GM18951 (cell line): ENCODE data around the gene COL6A2.
"Not testable (repeated sequence)": the region's sequence is repeated elsewhere in the genome, so short reads cannot be mapped to it uniquely, and the experiment has no call there.

ENCODE experiments used
- POLR2A ChIP-seq: IDR thresholded peaks from 4 replicates; pipeline ENCODE4 v1.6.1; 2011; ENCODE audit warnings: mild to moderate bottlenecking; ENCODE audit not compliant: insufficient read length, insufficient read depth; ENCODE audit errors: extremely low read depth
- in situ Hi-C: fragments of 300-500 bp; cut with MboI; formaldehyde crosslinking; loops from one replicate; pipeline ENCODE4 v1.12.0; 2022; ENCODE audit warnings: low sequenced_read_pairs, mixed read lengths, inconsistent platforms; ENCODE audit not compliant: unreplicated experiment

Gene COL6A2

DNA sequence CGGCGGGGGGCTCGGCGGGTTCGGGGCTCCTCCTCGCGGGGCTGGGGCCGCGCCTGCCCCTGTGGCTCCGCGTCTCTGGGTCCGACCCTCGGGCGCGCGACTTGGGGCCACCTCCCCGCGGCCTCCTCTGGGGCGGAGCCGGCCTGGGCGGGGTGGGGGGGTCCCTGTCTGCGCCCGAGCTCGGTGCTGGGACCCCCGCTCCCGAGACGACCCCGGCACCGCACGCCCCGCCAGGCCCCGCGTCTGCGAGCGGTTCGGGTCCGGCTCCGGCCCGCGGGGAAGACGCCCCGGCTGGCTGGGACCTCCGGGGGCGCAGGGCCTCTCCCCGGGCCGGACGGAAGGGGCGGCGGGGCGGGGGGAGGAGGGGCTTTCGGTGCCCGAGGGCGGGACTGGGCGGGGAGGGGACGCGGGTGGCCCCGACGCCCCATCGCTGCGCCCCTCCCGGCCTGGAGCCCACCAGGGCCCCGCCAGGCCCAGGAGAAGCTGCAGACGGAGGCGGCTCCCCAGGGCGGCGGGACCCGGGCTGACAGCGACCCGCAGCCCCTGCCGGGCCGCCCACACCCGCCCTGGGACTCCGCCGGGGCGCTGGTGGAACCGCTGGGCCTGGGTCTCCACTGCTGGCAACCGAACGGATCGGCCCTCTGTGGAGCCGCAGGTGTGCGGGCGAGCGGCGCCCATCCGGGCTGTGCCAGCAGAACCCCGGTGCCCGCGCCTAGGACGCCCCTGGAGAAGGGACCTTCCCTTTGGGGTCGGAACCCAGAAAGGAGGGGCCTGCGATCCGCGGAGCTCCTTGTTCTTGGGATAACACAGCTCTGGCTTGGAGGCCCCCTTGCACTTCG lies 610 bp downstream of the COL6A2 start:
- no peak for TF ChIP-seq POLR2A
- in situ Hi-C loops = no loop called here

GRCh38 chr21:46099476-46099875 lies 1.6 kb downstream of the COL6A2 start:
- TF ChIP-seq POLR2A = no peak
- in situ Hi-C loops = no loop called here

GRCh38 chr21:46100020-46100419 lies 2.1 kb downstream of the COL6A2 start:
- in situ Hi-C loops = no loop called here
- TF ChIP-seq POLR2A = no peak

DNA sequence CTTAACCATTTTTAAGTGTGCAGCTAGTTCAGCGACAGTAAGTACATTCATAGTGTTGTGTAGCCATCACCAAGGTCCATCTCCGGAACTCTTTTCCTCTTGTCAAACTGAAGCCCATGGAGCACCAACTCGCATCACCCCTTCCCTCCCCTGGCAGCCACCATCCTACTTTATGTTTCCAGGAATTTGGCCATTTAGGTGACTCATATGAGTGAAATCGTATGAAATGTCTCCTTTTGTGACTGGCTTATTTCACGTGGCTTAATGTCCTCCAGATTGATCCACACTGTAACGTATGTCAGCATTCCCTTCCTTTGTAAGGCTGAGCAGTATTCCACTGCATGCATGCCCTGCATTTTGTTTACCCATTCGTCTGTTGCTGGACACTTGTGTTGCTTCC lies 2.5 kb downstream of the COL6A2 start:
- in situ Hi-C loops = no loop called here
- TF ChIP-seq POLR2A = no peak

GRCh38 chr21:46100906-46101305 lies 3.0 kb downstream of the COL6A2 start:
- in situ Hi-C loops = no loop called here
- TF ChIP-seq POLR2A = no peak

- in situ Hi-C loops = no loop called here
- TF ChIP-seq POLR2A = no peak
These were observed 6.2 kb downstream of the COL6A2 start for GRCh38 chr21:46104104-46104503.

GRCh38 chr21:46107376-46107775 lies 9.5 kb downstream of the COL6A2 start:
- in situ Hi-C loops = not testable (repeated sequence)

DNA sequence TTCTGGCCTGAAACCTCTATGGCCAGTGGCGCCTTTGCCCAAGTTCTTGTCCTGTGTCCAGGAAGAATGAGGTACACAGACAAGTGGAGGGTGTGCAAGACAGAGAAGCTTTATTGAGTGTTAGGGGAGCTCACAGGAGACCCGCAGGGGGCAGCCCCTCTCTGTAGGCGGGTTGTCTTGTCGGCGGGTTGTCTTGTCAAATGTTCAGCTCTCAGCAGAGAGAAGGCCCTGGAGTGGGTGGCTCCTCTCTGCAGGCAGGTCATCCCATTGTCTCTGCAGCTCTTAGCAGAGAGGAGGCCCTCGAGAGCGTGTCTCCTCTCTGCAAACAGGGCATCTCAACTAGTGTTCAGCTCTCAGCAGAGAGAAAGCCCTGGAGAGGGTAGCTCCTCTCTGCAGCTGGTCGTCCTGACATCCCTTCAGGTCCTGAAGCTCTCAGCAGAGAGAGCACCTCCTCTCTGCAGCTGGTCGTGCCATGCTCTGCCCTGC lies 11.0 kb downstream of the COL6A2 start:
- no peak for TF ChIP-seq POLR2A
- in situ Hi-C loops = no loop called here

GRCh38 chr21:46109313-46110221 lies 11.7 kb downstream of the COL6A2 start:
- in situ Hi-C loops = no loop called here
- TF ChIP-seq POLR2A = no peak

DNA sequence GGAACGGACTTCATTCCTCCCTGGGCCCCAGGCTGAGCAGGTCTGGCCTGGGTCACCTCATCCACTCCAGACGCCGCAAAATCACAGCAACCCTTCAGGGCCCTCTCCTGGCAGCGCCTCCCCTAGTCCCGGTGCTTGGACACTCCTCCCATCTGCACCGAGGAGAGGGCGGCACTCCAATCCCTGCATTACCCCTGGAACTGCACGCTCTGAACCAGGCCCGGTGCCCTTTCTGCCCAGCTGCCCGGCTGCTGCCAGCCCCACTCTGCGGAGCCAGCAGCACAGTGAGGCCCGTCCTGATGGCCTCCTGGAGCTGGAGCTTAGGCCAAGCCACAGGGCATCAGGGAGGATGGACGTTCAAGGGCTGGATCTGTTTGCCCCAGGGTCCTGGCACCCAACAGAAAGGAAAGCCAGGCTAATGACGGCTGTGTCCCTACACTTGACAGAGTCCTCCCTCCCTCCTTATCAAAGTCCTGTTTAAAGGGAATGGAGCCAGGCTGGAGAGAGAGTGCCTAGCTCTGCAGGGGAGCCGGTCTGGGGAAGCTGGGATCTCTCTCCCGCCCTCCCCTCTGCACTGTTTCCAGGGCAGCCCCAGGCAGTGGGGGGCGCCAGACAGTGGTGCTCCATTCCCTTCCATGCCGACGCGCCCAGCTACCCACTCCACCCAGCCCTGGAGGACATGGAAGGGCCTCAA lies 12.7 kb downstream of the COL6A2 start:
- in situ Hi-C loops = no loop called here

GRCh38 chr21:46111193-46111571 lies 13.3 kb downstream of the COL6A2 start:
- in situ Hi-C loops = no loop called here
- TF ChIP-seq POLR2A = no peak

More for the DNA sequence above, 12.7 kb downstream of the COL6A2 start:
- TF ChIP-seq POLR2A = no peak

GRCh38 chr21:46111857-46112724 lies 14.2 kb downstream of the COL6A2 start:
- in situ Hi-C loops = no loop called here
- no peak for TF ChIP-seq POLR2A
